Psoas muscle (tissue), 8 donors: Measurements from ENCODE around the gene PEX14. TPM values are rescaled to one million over a fixed set of nuclear protein-coding genes. Genes with fewer than 3 reads are reported as not detected.
A peak's percentile ranks its signal among the peaks of the same experiment; 100 is the strongest.

Experiments
- ATAC-seq, 4 donors: fragments of 200-7000 bp; cut with Tn5 transposase; one replicate each; pipeline ENCODE4 v1.9.1; 2020; ENCODE audit warnings: moderate library complexity in 3 of 4, mild to moderate bottlenecking in 2 of 4
- DNase-seq, 2 donors: peaks; one replicate each; pipeline ENCODE4 v3.0.0-alpha.2; 2020
- H3K27ac ChIP-seq: fragments of 200-600 bp; one replicate; pipeline ENCODE4 v1.8.0; 2022
- H3K27me3 ChIP-seq, 3 donors: fragments of 200-600 bp in 1 of 3; one replicate each; pipeline versions ENCODE4 v1.6.1 to v1.8.0; 2013 to 2022; ENCODE audit warnings: low read length in 2 of 3, mild to moderate bottlenecking in 2 of 3, moderate library complexity in 1 of 3; ENCODE audit not compliant: insufficient read depth in 3 of 3
- H3K36me3 ChIP-seq, 2 donors: fragments of 200-600 bp in 1 of 2; one replicate each; pipeline versions ENCODE4 v1.6.1 to v1.8.0; 2013 to 2022; ENCODE audit warnings: low read depth in 1 of 2, mild to moderate bottlenecking in 1 of 2, moderate library complexity in 1 of 2; ENCODE audit not compliant: insufficient read depth in 1 of 2
- H3K4me1 ChIP-seq: fragments of 200-600 bp; one replicate; pipeline ENCODE4 v1.8.0; 2022
- H3K4me3 ChIP-seq: fragments of 200-600 bp; one replicate; pipeline ENCODE4 v1.8.0; 2022; ENCODE audit warnings: mild to moderate bottlenecking
- H3K9me3 ChIP-seq: fragments of 200-600 bp; one replicate; pipeline ENCODE4 v1.8.0; 2022
- WGBS, 3 donors: extraction: QIAGEN DNeasy Blood & Tissue Kit; methylation state at CpG; one replicate each; pipeline versions ENCODE4 v1.1.6 to v1.1.7; 2013; 5-methylcytosine and 5-hydroxymethylcytosine counted together
- intact Hi-C, 2 donors: fragments of 100-400 bp; cut with DNase I; formaldehyde crosslinking; loops; one replicate each; pipeline versions ENCODE4 v1.11.0 to v1.14.2; 2022
- polyA plus RNA-seq, 3 donors: library from polyadenylated mRNA; stranded (reverse); fragments of 200-250 nt; gene quantifications; one replicate each; pipeline ENCODE4 v1.2.3, GENCODE V29; 2013
- total RNA-seq, 4 donors: library from RNA; stranded (reverse); fragmentation: NEBNext Ultra II Directional in 2 of 4; extraction: Animal tissue kit (Norgen Biotek cat#: 25700) in 2 of 4; gene quantifications; one replicate each; pipeline versions ENCODE4 v1.2.1 to v1.2.4, GENCODE V29; 2021 to 2023
- TF ChIP-seq, protein P1 (sequence below): fragments of 200-600 bp; IDR thresholded peaks from one replicate; pipeline ENCODE4 v1.8.0; 2022; ENCODE audit warnings: antibody characterized with exemption
- donor health status: healthy with polysubstance abuse.
- donor health status: DM: no; HTN: no; CAD: no; lungs with moderate emphysema.
- donor health status: Bipolar disorder and iron deficiency.
- donor health status: healthy.
- donor health status: DM: yes; HTN: yes; CAD: no.
- donor health status: DM: no; HTN: no; CAD: no.
- donor health status: DM: no; HTN: no; CAD: no.
- donor health status: DM: yes; HTN: yes; CAD: no.

PEX14 gene
- total and polyA plus RNA-seq, 7 donors: 13.7 to 23.5 (median 20.7) TPM

DNA sequence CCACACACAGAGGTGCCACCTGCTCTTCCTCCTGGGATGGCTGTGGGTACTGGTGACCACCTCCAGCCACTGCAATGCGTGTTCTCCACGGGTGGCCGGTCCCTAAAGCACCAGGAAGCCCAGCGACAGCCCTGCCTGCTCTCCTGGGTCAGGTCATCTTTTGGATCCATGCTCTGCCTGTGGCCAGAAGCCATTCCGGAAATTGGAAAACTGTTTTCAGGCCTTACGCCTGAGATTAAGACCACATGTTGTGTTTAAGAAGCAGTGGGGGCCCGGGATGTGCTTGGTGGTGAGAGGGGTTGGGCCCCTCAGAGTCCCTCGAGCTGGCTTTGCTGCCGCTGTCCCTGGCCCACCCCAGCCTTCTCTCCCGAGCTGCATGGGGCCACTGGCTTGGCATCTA is 150.8 kb downstream of the PEX14 start:
- WGBS, 3 donors: 68 to 78% (median 73%) methylated on average over 10 of the region's 10 CpGs
- Histone ChIP-seq H3K4me3 (no peak overlapping the region), H3K36me3 (peaks cover 0 to 49% of the 10 kb centered on the region in 2 donors), H3K27me3 (no peaks in the 10 kb centered on the region), H3K27ac (no peak overlapping the region), H3K9me3 (no peaks in the 10 kb centered on the region), H3K4me1 (no peaks in the 10 kb centered on the region)
- ATAC-seq (no peak), DNase-seq (peak in 1 of 2 donors; percentile 42)
- intact Hi-C loops: loop anchor here in 1 of 2 donors (5.0 kb wide), 1 partner anchor 83 kb away; no protein-coding TSS in a partner anchor
- TF ChIP-seq, protein P1, sequence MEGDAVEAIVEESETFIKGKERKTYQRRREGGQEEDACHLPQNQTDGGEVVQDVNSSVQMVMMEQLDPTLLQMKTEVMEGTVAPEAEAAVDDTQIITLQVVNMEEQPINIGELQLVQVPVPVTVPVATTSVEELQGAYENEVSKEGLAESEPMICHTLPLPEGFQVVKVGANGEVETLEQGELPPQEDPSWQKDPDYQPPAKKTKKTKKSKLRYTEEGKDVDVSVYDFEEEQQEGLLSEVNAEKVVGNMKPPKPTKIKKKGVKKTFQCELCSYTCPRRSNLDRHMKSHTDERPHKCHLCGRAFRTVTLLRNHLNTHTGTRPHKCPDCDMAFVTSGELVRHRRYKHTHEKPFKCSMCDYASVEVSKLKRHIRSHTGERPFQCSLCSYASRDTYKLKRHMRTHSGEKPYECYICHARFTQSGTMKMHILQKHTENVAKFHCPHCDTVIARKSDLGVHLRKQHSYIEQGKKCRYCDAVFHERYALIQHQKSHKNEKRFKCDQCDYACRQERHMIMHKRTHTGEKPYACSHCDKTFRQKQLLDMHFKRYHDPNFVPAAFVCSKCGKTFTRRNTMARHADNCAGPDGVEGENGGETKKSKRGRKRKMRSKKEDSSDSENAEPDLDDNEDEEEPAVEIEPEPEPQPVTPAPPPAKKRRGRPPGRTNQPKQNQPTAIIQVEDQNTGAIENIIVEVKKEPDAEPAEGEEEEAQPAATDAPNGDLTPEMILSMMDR: no peak

GRCh38 chr1:10626131-10626731 is 151.5 kb downstream of the PEX14 start:
- no peak overlapping the region for H3K27ac ChIP-seq
- no peak overlapping the region for H3K4me3 ChIP-seq
- peak in 1 of 4 donors; percentile 16 for ATAC-seq
- H3K4me1 ChIP-seq: no peaks in the 10 kb centered on the region
- intact Hi-C loops: loop anchor here in 1 of 2 donors (5.0 kb wide), 1 partner anchor 84 kb away; no protein-coding TSS in a partner anchor
- no peaks in the 10 kb centered on the region for H3K9me3 ChIP-seq
- H3K36me3 ChIP-seq: peaks cover 0 to 51% of the 10 kb centered on the region in 2 donors
- DNase-seq: peak in 1 of 2 donors; percentile 39
- WGBS, 3 donors: 69 to 83% (median 73%) methylated on average over 13 of the region's 13 CpGs
- TF ChIP-seq, protein P1: no peak
- H3K27me3 ChIP-seq: no peaks in the 10 kb centered on the region

GRCh38 chr1:10626791-10627410 is 152.2 kb downstream of the PEX14 start:
- TF ChIP-seq, protein P1: no peak
- no peaks in the 10 kb centered on the region for H3K9me3 ChIP-seq
- H3K27ac ChIP-seq: no peak overlapping the region
- peak in 1 of 2 donors; percentile 36 for DNase-seq
- intact Hi-C loops: loop anchor here in 1 of 2 donors (5.0 kb wide), 1 partner anchor 85 kb away; no protein-coding TSS in a partner anchor
- H3K4me1 ChIP-seq: no peaks in the 10 kb centered on the region
- H3K27me3 ChIP-seq: no peaks in the 10 kb centered on the region
- H3K4me3 ChIP-seq: no peak overlapping the region
- H3K36me3 ChIP-seq: peaks cover 0 to 46% of the 10 kb centered on the region in 2 donors
- ATAC-seq: no peak
- WGBS, 3 donors: 93 to 95% (median 94%) methylated on average over 22 of the region's 22 CpGs

GRCh38 chr1:10628685-10629084 is 153.9 kb downstream of the PEX14 start:
- H3K27me3 ChIP-seq: no peaks in the 10 kb centered on the region
- WGBS, 3 donors: 31 to 60% (median 44%) methylated on average over 7 of the region's 7 CpGs
- TF ChIP-seq, protein P1: no peak
- intact Hi-C loops: loop anchor here in 1 of 2 donors (5.0 kb wide), 1 partner anchor 86 kb away; no protein-coding TSS in a partner anchor
- H3K9me3 ChIP-seq: no peaks in the 10 kb centered on the region
- no peak overlapping the region for H3K27ac ChIP-seq
- H3K36me3 ChIP-seq: peaks cover 0 to 31% of the 10 kb centered on the region in 2 donors
- ATAC-seq (peak in 3 of 4 donors; percentile 12 to 21 (median 16)), DNase-seq (peak in 1 of 2 donors; percentile 54)
- no peaks in the 10 kb centered on the region for H3K4me1 ChIP-seq
- no peak overlapping the region for H3K4me3 ChIP-seq
